H9 (cell line): ENCODE measurements around the gene AKAP12. TPM values are rescaled to one million over a fixed set of nuclear protein-coding genes. Genes with fewer than 3 reads are reported as not detected.

Source experiments
- DNase-seq: peaks from one replicate; pipeline ENCODE4 v3.0.0-alpha.2; 2017
- H2AFZ ChIP-seq: one replicate; pipeline ENCODE4 v1.6.1; 2013; ENCODE audit warnings: mild to moderate bottlenecking, low read length, control low read depth, moderate library complexity
- H2AK5ac ChIP-seq: 2 replicates; pipeline ENCODE4 v1.6.1; 2013; ENCODE audit warnings: low read length, control low read depth, mixed read lengths; ENCODE audit not compliant: insufficient read length
- H2BK120ac ChIP-seq: one replicate; pipeline ENCODE4 v1.6.1; 2013; ENCODE audit warnings: low read depth, mild to moderate bottlenecking, low read length, control low read depth, inconsistent platforms; ENCODE audit not compliant: poor library complexity, severe bottlenecking
- H2BK12ac ChIP-seq: 2 replicates; pipeline ENCODE4 v1.6.1; 2013; ENCODE audit warnings: low read length, control low read depth, mixed read lengths, low read depth; ENCODE audit not compliant: insufficient read length
- H2BK15ac ChIP-seq: 2 replicates; pipeline ENCODE4 v1.6.1; 2013; ENCODE audit warnings: low read depth, low read length, control low read depth
- H2BK20ac ChIP-seq: one replicate; pipeline ENCODE4 v1.6.1; 2013; ENCODE audit warnings: low read depth, mild to moderate bottlenecking, low read length, control low read depth, inconsistent platforms; ENCODE audit not compliant: poor library complexity, severe bottlenecking
- H2BK5ac ChIP-seq: 2 replicates; pipeline ENCODE4 v1.6.1; 2013; ENCODE audit warnings: low read length, control low read depth, mixed read lengths; ENCODE audit not compliant: insufficient read length
- H3K14ac ChIP-seq: 2 replicates; pipeline ENCODE4 v1.6.1; 2013; ENCODE audit warnings: low read length, control low read depth; ENCODE audit not compliant: insufficient read depth
- H3K18ac ChIP-seq: 2 replicates; pipeline ENCODE4 v1.6.1; 2013; ENCODE audit warnings: low read depth, mild to moderate bottlenecking, mixed read lengths, low read length, control low read depth; ENCODE audit not compliant: insufficient read length
- H3K23ac ChIP-seq: 2 replicates; pipeline ENCODE4 v1.6.1; 2013; ENCODE audit warnings: low read length, control low read depth, mixed read lengths, low read depth; ENCODE audit not compliant: insufficient read length
- H3K23me2 ChIP-seq: 2 replicates; pipeline ENCODE4 v1.6.1; 2013; ENCODE audit warnings: low read depth, mild to moderate bottlenecking, mixed read lengths, low read length, control low read depth; ENCODE audit not compliant: insufficient read length, poor library complexity, severe bottlenecking
- H3K27ac ChIP-seq: 2 replicates; pipeline ENCODE4 v1.5.1; 2013; ENCODE audit warnings: low read length, control low read depth, mixed read lengths, low read depth; ENCODE audit not compliant: insufficient read length
- H3K27me3 ChIP-seq: 2 replicates; pipeline ENCODE4 v1.6.1; 2013; ENCODE audit warnings: low read length, control low read depth, inconsistent platforms; ENCODE audit not compliant: insufficient read depth
- H3K4ac ChIP-seq: 2 replicates; pipeline ENCODE4 v1.6.1; 2013; ENCODE audit warnings: low read depth, mild to moderate bottlenecking, control low read depth, inconsistent platforms, low read length, moderate library complexity
- H3K4me1 ChIP-seq: 2 replicates; pipeline ENCODE4 v1.6.1; 2013; ENCODE audit warnings: low read length, control low read depth, inconsistent platforms; ENCODE audit not compliant: insufficient read depth
- H3K4me2 ChIP-seq: 2 replicates; pipeline ENCODE4 v1.6.1; 2013; ENCODE audit warnings: low read length, control low read depth, mixed read lengths; ENCODE audit not compliant: insufficient read length, insufficient read depth
- H3K56ac ChIP-seq: 2 replicates; pipeline ENCODE4 v1.6.1; 2013; ENCODE audit warnings: low read depth, mild to moderate bottlenecking, mixed read lengths, low read length, control low read depth; ENCODE audit not compliant: insufficient read length
- H3K79me1 ChIP-seq: 2 replicates; pipeline ENCODE4 v1.6.1; 2013; ENCODE audit warnings: low read depth, mild to moderate bottlenecking, moderate library complexity, low read length, control low read depth, inconsistent platforms; ENCODE audit not compliant: insufficient read depth, poor library complexity, severe bottlenecking
- H3K79me2 ChIP-seq: 2 replicates; pipeline ENCODE4 v1.6.1; 2013; ENCODE audit warnings: low read length, control low read depth, inconsistent platforms; ENCODE audit not compliant: insufficient read depth
- H3K9ac ChIP-seq: 2 replicates; pipeline ENCODE4 v1.6.1; 2013; ENCODE audit warnings: low read length, control low read depth, mixed read lengths; ENCODE audit not compliant: insufficient read length; ENCODE audit errors: extremely low read depth
- H3K9me3 ChIP-seq: one replicate; pipeline ENCODE4 v1.6.1; 2013; ENCODE audit warnings: low read depth, low read length, inconsistent platforms; ENCODE audit not compliant: control insufficient read depth
- H3T11ph ChIP-seq: one replicate; pipeline ENCODE4 v1.6.1; 2013; ENCODE audit warnings: mild to moderate bottlenecking, low read length, control low read depth, inconsistent platforms
- H4K20me1 ChIP-seq: one replicate; pipeline ENCODE4 v1.6.1; 2013; ENCODE audit not compliant: control insufficient read depth, insufficient read length, insufficient read depth
- H4K5ac ChIP-seq: 2 replicates; pipeline ENCODE4 v1.6.1; 2013; ENCODE audit warnings: low read depth, mild to moderate bottlenecking, mixed read lengths, low read length, control low read depth; ENCODE audit not compliant: insufficient read length
- H4K8ac ChIP-seq: replicated peaks from 2 replicates; pipeline ENCODE4 v1.6.1; 2013; ENCODE audit warnings: low read length, control low read depth, mixed read lengths, low read depth; ENCODE audit not compliant: insufficient read length
- H4K91ac ChIP-seq: 2 replicates; pipeline ENCODE4 v1.6.1; 2013; ENCODE audit warnings: low read depth, mild to moderate bottlenecking, moderate library complexity, mixed read lengths, low read length, control low read depth; ENCODE audit not compliant: insufficient read length
- H3K27ac Mint-ChIP-seq, 3 experiments: 2 replicates in 2 of 3; 3 replicates in 1 of 3; pipeline ENCODE4 v1.8.0; 2020 to 2021; ENCODE audit warnings: mixed read lengths in 3 of 3, mild to moderate bottlenecking in 1 of 3, moderate library complexity in 1 of 3
- H3K27me3 Mint-ChIP-seq: 2 replicates; pipeline ENCODE4 v1.8.0; 2021; ENCODE audit warnings: low read depth, mild to moderate bottlenecking, moderate library complexity, mixed read lengths
- H3K36me3 Mint-ChIP-seq, 3 experiments: 2 replicates in 2 of 3; 3 replicates in 1 of 3; pipeline ENCODE4 v1.8.0; 2020 to 2021; ENCODE audit warnings: low read depth in 3 of 3, mixed read lengths in 3 of 3; ENCODE audit not compliant: insufficient read depth in 1 of 3
- H3K4me1 Mint-ChIP-seq, 2 experiments: 2 replicates each; pipeline ENCODE4 v1.8.0; 2020; ENCODE audit warnings: mixed read lengths in 2 of 2
- H3K4me3 Mint-ChIP-seq, 2 experiments: 2 replicates in 1 of 2; 3 replicates in 1 of 2; pipeline ENCODE4 v1.8.0; 2020 to 2021; ENCODE audit warnings: mild to moderate bottlenecking in 2 of 2, mixed read lengths in 2 of 2, moderate library complexity in 1 of 2
- H3K9me3 Mint-ChIP-seq, 2 experiments: 2 replicates in 1 of 2; 3 replicates in 1 of 2; pipeline ENCODE4 v1.8.0; 2020; ENCODE audit warnings: mild to moderate bottlenecking in 2 of 2, mixed read lengths in 2 of 2, moderate library complexity in 1 of 2
- WGBS: extraction: QIAGEN DNeasy Blood & Tissue Kit; methylation state at CpG from one replicate; pipeline ENCODE4 v1.1.7; 2013; ENCODE audit warnings: missing lambda C conversion rate, low lambda C conversion rate, mixed read lengths; ENCODE audit not compliant: insufficient read length; ENCODE audit errors: extremely low coverage; 5-methylcytosine and 5-hydroxymethylcytosine counted together
- total RNA-seq: library from RNA; stranded (reverse); gene quantifications from 2 replicates; pipeline ENCODE4 v1.2.1, GENCODE V29; 2021
- TF ChIP-seq, protein P1 (sequence below): fragments of 200-600 bp; sonication (generic); conservative IDR thresholded peaks from 3 replicates; pipeline ENCODE4 v1.8.0; 2021; ENCODE audit warnings: antibody characterized with exemption, mild to moderate bottlenecking

Gene AKAP12
- total RNA-seq, 1 experiment from 2014 or later, result 52.3 TPM

DNA sequence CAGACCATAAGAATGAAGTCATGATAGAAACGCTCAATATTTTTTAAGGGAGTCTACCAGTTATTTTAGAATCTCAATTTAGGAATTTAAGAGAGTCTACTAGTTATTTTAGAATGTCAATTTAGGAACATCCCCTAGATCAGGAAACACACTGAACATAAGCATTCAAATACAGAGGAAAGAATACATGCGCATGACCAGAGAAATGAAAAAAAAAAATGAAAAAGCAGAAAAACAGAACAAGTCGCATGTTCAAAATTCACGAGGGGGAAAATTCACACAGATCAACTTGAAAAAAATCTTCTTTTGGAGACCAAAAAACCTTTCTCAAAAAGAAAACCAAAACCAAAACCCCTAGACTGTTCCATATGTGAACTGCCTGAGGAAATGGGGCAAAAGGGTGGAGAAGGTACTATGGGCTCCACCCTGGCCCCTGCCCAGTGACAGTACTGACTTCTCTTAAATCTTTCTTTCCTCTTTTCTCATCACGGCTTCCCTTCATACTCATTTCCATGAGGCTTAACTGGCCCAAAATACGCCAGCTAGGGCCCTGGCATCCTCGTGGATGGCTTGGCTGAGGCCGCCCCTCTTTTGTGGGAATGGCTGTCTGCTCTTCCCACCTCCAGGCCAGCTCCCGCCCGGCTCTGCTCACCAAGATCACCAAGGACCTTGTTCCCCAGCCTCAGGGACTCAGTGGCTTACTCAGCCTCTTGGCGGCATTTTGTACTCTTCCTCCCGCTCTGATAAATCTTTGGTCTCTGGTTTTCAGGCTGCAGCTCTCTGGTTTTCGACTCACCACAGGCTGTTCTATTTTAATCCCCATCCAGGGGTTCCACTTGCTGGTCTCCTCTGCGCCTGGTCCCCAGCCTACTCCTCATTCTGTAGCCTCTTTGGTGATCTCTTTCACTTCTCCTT, 140.4 kb downstream of the AKAP12 start:
- no peak for DNase-seq
- Histone ChIP-seq H3K27ac (no peak overlapping the region), H2BK20ac (no peak overlapping the region), H4K8ac (no peak overlapping the region), H3K9ac (no peak overlapping the region), H2BK12ac (no peak overlapping the region), H3T11ph (no peak overlapping the region), H2AK5ac (no peak overlapping the region), H3K4me1 (0 out of 2 replicates have a peak, but pooled peaks cover 2% of the 10 kb centered on the region), H3K23ac (no peak overlapping the region), H3K79me2 (peaks cover 10% of the 10 kb centered on the region; the same call in 1 of the 2 replicates), H3K9me3 (no peaks in the 10 kb centered on the region), H2AFZ (no peak overlapping the region), H3K27me3 (no peaks in the 10 kb centered on the region), H4K91ac (no peak overlapping the region), H4K5ac (no peak overlapping the region), H4K20me1 (no peaks in the 10 kb centered on the region), H3K23me2 (no peaks in the 10 kb centered on the region), H2BK5ac (no peak overlapping the region), H3K56ac (no peak overlapping the region), H2BK15ac (no peak overlapping the region), H3K14ac (0 out of 2 replicates have a peak overlapping the region, but pooled peaks have one; percentile 37), H3K18ac (peak overlapping the region; percentile 49), H2BK120ac (no peak overlapping the region), H3K79me1 (peaks cover 2% of the 10 kb centered on the region), H3K4me2 (no peak overlapping the region), H3K4ac (no peak overlapping the region)
- TF ChIP-seq, protein P1, sequence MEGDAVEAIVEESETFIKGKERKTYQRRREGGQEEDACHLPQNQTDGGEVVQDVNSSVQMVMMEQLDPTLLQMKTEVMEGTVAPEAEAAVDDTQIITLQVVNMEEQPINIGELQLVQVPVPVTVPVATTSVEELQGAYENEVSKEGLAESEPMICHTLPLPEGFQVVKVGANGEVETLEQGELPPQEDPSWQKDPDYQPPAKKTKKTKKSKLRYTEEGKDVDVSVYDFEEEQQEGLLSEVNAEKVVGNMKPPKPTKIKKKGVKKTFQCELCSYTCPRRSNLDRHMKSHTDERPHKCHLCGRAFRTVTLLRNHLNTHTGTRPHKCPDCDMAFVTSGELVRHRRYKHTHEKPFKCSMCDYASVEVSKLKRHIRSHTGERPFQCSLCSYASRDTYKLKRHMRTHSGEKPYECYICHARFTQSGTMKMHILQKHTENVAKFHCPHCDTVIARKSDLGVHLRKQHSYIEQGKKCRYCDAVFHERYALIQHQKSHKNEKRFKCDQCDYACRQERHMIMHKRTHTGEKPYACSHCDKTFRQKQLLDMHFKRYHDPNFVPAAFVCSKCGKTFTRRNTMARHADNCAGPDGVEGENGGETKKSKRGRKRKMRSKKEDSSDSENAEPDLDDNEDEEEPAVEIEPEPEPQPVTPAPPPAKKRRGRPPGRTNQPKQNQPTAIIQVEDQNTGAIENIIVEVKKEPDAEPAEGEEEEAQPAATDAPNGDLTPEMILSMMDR, result no peak
- WGBS, result no CpG with 5 or more reads among the region's 14 CpGs
- Mint-ChIP-seq H3K4me1 (peaks cover 12 to 15% of the 10 kb centered on the region in 2 experiments), H3K9me3 (no peaks in the 10 kb centered on the region), H3K27me3 (no peaks in the 10 kb centered on the region), H3K36me3 (peaks cover 0 to 10% (median 2%) of the 10 kb centered on the region in 3 experiments; a peak in 3 of 7 replicates), H3K27ac (peak overlapping the region; percentile 68 to 93 (median 82)), H3K4me3 (no peak overlapping the region)
